Kidney (tissue), 14 donors: ENCODE measurements around the gene TTYH2. TPM values are rescaled to one million over a fixed set of nuclear protein-coding genes. Genes with fewer than 3 reads are reported as not detected.

ENCODE experiments used
- DNase-seq, 5 donors: peaks; one replicate each; pipeline ENCODE4 v3.0.0-alpha.2; 2013 to 2020
- FAIRE-seq: peaks from 2 replicates; lab custom pipeline; 2012; peaks lifted over from hg19 to GRCh38; lab: Jason Lieb, UNC
- H3K27ac ChIP-seq, 2 donors: one replicate each; pipeline ENCODE4 v1.7.0; 2013; ENCODE audit warnings: low read depth in 2 of 2, low read length in 2 of 2, inconsistent platforms in 1 of 2
- H3K27me3 ChIP-seq: one replicate; pipeline ENCODE4 v1.7.1; 2013; ENCODE audit warnings: low read length, inconsistent platforms; ENCODE audit not compliant: control insufficient read depth, insufficient read depth
- H3K36me3 ChIP-seq, 3 donors: one replicate each; pipeline versions ENCODE4 v1.7.0 to v1.7.1; 2013; ENCODE audit warnings: low read length in 3 of 3, control low read depth in 1 of 3, inconsistent platforms in 1 of 3; ENCODE audit not compliant: insufficient read depth in 3 of 3, control insufficient read depth in 2 of 3
- H3K4me1 ChIP-seq, 3 donors: one replicate each; pipeline versions ENCODE4 v1.7.0 to v1.7.1; 2013; ENCODE audit warnings: low read length in 3 of 3, inconsistent platforms in 1 of 3, low read depth in 1 of 3; ENCODE audit not compliant: control insufficient read depth in 2 of 3, insufficient read depth in 2 of 3
- H3K4me3 ChIP-seq, 3 donors: one replicate each; pipeline versions ENCODE4 v1.7.0 to v1.8.1; 2013; ENCODE audit warnings: low read length in 3 of 3, control low read depth in 1 of 3, inconsistent platforms in 1 of 3
- H3K9ac ChIP-seq, 3 donors: one replicate each; pipeline versions ENCODE4 v1.7.0 to v1.7.1; 2013; ENCODE audit warnings: low read length in 3 of 3, control low read depth in 1 of 3, inconsistent platforms in 1 of 3
- H3K9me3 ChIP-seq, 3 donors: one replicate each; pipeline versions ENCODE4 v1.7.0 to v1.7.1; 2013; ENCODE audit warnings: low read length in 3 of 3, control low read depth in 1 of 3, inconsistent platforms in 1 of 3; ENCODE audit not compliant: control insufficient read depth in 2 of 3, insufficient read depth in 1 of 3
- CTCF ChIP-seq: IDR thresholded peaks from 3 replicates; pipeline ENCODE4 v1.5.1; 2012; ENCODE audit warnings: mild to moderate bottlenecking, moderate library complexity, borderline replicate concordance; ENCODE audit not compliant: insufficient read depth; ENCODE audit errors: extremely low read depth
- intact Hi-C: fragments of 100-400 bp; cut with DNase I; formaldehyde crosslinking; loops from one replicate; pipeline ENCODE4 v1.11.1; 2022
- polyA plus RNA-seq: library from polyadenylated mRNA; stranded (reverse); fragments of 350-450 nt; fragmentation: Illumina TruSeq; extraction: RNeasy Lipid Tissue Mini Kit (QIAGEN cat#74804); gene quantifications from one replicate; pipeline ENCODE4 v1.2.3, GENCODE V29; 2014; ENCODE audit warnings: low read depth, low replicate concordance; ENCODE audit not compliant: insufficient read depth
- total RNA-seq: library from RNA; stranded (reverse); fragmentation: NEBNext Ultra II Directional; extraction: Animal tissue kit (Norgen Biotek cat#: 25700); gene quantifications from one replicate; pipeline ENCODE4 v1.2.1, GENCODE V29; 2021
- donor health status: control.
- donor health status: control.
- donor health status: control.
- donor health status: control.
- donor health status: control.
- donor health status: DM: yes; HTN: yes; CAD: no.
- donor health status: Normal renal cell carcinoma (clear cell type).

The TTYH2 gene
- total and polyA plus RNA-seq, 2 donors from 2014 or later, result 2.4 to 7.1 TPM

GRCh38 chr17:74165797-74166365 is 47.5 kb upstream of the TTYH2 start:
- Histone ChIP-seq H3K27me3 (no peaks in the 10 kb centered on the region), H3K36me3 (no peaks in the 10 kb centered on the region), H3K4me1 (no peaks in the 10 kb centered on the region), H3K9ac (no peak overlapping the region), H3K27ac (no peak overlapping the region), H3K9me3 (no peaks in the 10 kb centered on the region), H3K4me3 (no peak overlapping the region)
- no peak for TF ChIP-seq CTCF
- intact Hi-C loops, result no loop called here
- DNase-seq (peak in 1 of 5 donors; percentile 5), FAIRE-seq (no peak)

GRCh38 chr17:74170924-74171323 is 42.4 kb upstream of the TTYH2 start:
- Histone ChIP-seq H3K27ac (no peak overlapping the region), H3K36me3 (no peaks in the 10 kb centered on the region), H3K4me3 (no peak overlapping the region), H3K27me3 (no peaks in the 10 kb centered on the region), H3K9ac (no peak overlapping the region), H3K4me1 (no peaks in the 10 kb centered on the region), H3K9me3 (no peaks in the 10 kb centered on the region)
- intact Hi-C loops, result no loop called here
- no peak for FAIRE-seq
- DNase-seq, result no peak
- no peak for TF ChIP-seq CTCF

GRCh38 chr17:74172700-74173099 is 40.7 kb upstream of the TTYH2 start:
- FAIRE-seq, result no peak
- H3K27me3 ChIP-seq, result no peaks in the 10 kb centered on the region
- no peak overlapping the region for H3K27ac ChIP-seq
- no peak for TF ChIP-seq CTCF
- intact Hi-C loops, result no loop called here
- no peaks in the 10 kb centered on the region for H3K9me3 ChIP-seq
- H3K36me3 ChIP-seq, result no peaks in the 10 kb centered on the region
- H3K4me1 ChIP-seq, result no peaks in the 10 kb centered on the region
- H3K4me3 ChIP-seq, result no peak overlapping the region
- DNase-seq, result no peak
- no peak overlapping the region for H3K9ac ChIP-seq

- H3K27me3 ChIP-seq, result no peaks in the 10 kb centered on the region
- peak; percentile 70 to 89 (median 85) for DNase-seq
- no peaks in the 10 kb centered on the region for H3K4me1 ChIP-seq
- no peaks in the 10 kb centered on the region for H3K36me3 ChIP-seq
- TF ChIP-seq CTCF, result peak; percentile 63
- H3K27ac ChIP-seq, result no peak overlapping the region
- FAIRE-seq, result no peak
- no peaks in the 10 kb centered on the region for H3K9me3 ChIP-seq
- H3K4me3 ChIP-seq, result no peak overlapping the region
- intact Hi-C loops, result no loop called here
- H3K9ac ChIP-seq, result no peak overlapping the region
Measured at GRCh38 chr17:74176546-74177001, 36.8 kb upstream of the TTYH2 start.
